H1 (cell line): Measurements from ENCODE around the gene BLTP2. TPM values are rescaled to one million over a fixed set of nuclear protein-coding genes. Genes with fewer than 3 reads are reported as not detected.

Experiments used
- CTCF ChIA-PET: fragments of 300-600 bp; sonication (Branson Sonifier 250); formaldehyde crosslinking; loops from one replicate; lab custom pipeline; 2021; ENCODE audit not compliant: partially characterized antibody; lab: Charles Lee
- POLR2A ChIA-PET: fragments of 300-600 bp; sonication (Branson Sonifier 250); formaldehyde crosslinking; loops from one replicate; lab custom pipeline; 2021; ENCODE audit warnings: inconsistent platforms; ENCODE audit not compliant: partially characterized antibody; lab: Charles Lee
- DNase-seq, 2 experiments: peaks; one replicate each; pipeline versions ENCODE4 v3.0.0 to v3.0.0-alpha.2; 2010 to 2022; ENCODE audit warnings: low spot score in 2 of 2, low read depth in 1 of 2, mixed read lengths in 1 of 2
- FAIRE-seq: peaks from 2 replicates; lab custom pipeline; 2011; peaks lifted over from hg19 to GRCh38; lab: Jason Lieb, UNC
- H2AFZ ChIP-seq: 2 replicates; pipeline ENCODE4 v1.8.1; 2012; ENCODE audit warnings: low read length, inconsistent platforms
- H2AK5ac ChIP-seq: 2 replicates; pipeline ENCODE4 v1.6.1; 2013; ENCODE audit warnings: low read depth, low read length
- H2BK120ac ChIP-seq: replicated peaks from 2 replicates; pipeline ENCODE3; 2013; ENCODE audit warnings: low read depth, low read length, inconsistent platforms
- H2BK12ac ChIP-seq: 2 replicates; pipeline ENCODE4 v1.6.1; 2013; ENCODE audit warnings: low read depth, low read length
- H2BK15ac ChIP-seq: 2 replicates; pipeline ENCODE4 v1.6.1; 2013; ENCODE audit warnings: low read length
- H2BK20ac ChIP-seq: 2 replicates; pipeline ENCODE4 v1.6.1; 2013; ENCODE audit warnings: low read length
- H2BK5ac ChIP-seq: 2 replicates; pipeline ENCODE4 v1.6.1; 2013; ENCODE audit warnings: low read depth, low read length
- H3K14ac ChIP-seq: 2 replicates; pipeline ENCODE4 v1.6.1; 2013; ENCODE audit warnings: inconsistent platforms; ENCODE audit not compliant: insufficient read length
- H3K18ac ChIP-seq: 2 replicates; pipeline ENCODE4 v1.6.1; 2013; ENCODE audit warnings: low read length; ENCODE audit errors: extremely low read depth
- H3K23ac ChIP-seq: 2 replicates; pipeline ENCODE4 v1.6.1; 2013; ENCODE audit warnings: inconsistent platforms; ENCODE audit not compliant: insufficient read length
- H3K23me2 ChIP-seq: 2 replicates; pipeline ENCODE4 v1.6.1; 2013; ENCODE audit warnings: low read depth, low read length
- H3K27ac ChIP-seq: 2 replicates; pipeline ENCODE4 v1.6.1; 2011; ENCODE audit warnings: low read depth, low read length, inconsistent platforms
- H3K27me3 ChIP-seq, 4 experiments: replicated peaks in 1 of 4; 1 replicate in 1 of 4; 2 replicates in 3 of 4; pipeline versions ENCODE4 v1.6.1 to v1.8.1; 2011 to 2013; ENCODE audit warnings: low read length in 3 of 4, mild to moderate bottlenecking in 3 of 4, inconsistent platforms in 2 of 4, mixed read lengths in 2 of 4, moderate library complexity in 1 of 4; ENCODE audit not compliant: control insufficient read depth in 3 of 4, insufficient read depth in 3 of 4; ENCODE audit errors: extremely low read depth in 1 of 4
- H3K36me3 ChIP-seq, 4 experiments: 2 replicates each; pipeline versions ENCODE4 v1.6.1 to v1.8.1; 2011 to 2013; ENCODE audit warnings: mild to moderate bottlenecking in 4 of 4, low read length in 3 of 4, moderate library complexity in 2 of 4, control low read depth in 1 of 4, inconsistent platforms in 1 of 4; ENCODE audit not compliant: insufficient read depth in 4 of 4, control insufficient read depth in 2 of 4
- H3K4ac ChIP-seq: replicated peaks from 2 replicates; pipeline ENCODE3; 2013; ENCODE audit warnings: low read length, low read depth, mixed read lengths, inconsistent platforms; ENCODE audit not compliant: insufficient read length
- H3K4me1 ChIP-seq, 4 experiments: replicated peaks in 1 of 4; 1 replicate in 1 of 4; 2 replicates in 3 of 4; pipeline versions ENCODE4 v1.6.1 to v1.8.1; 2011 to 2013; ENCODE audit warnings: low read length in 3 of 4, inconsistent platforms in 2 of 4, mixed read lengths in 1 of 4; ENCODE audit not compliant: insufficient read depth in 4 of 4, control insufficient read depth in 3 of 4
- H3K4me2 ChIP-seq, 2 experiments: 2 replicates each; pipeline versions ENCODE4 v1.6.1 to v1.8.1; 2011 to 2013; ENCODE audit warnings: low read depth in 2 of 2, low read length in 2 of 2, control low read depth in 1 of 2, inconsistent platforms in 1 of 2, mild to moderate bottlenecking in 1 of 2; ENCODE audit not compliant: insufficient read depth in 1 of 2
- H3K4me3 ChIP-seq, 4 experiments: fragments of 200-600, 300-600 bp in 1 of 4; sonication (generic), shearing (Covaris generic), sonication (Bioruptor Twin) in 1 of 4; 2 replicates each; pipeline versions ENCODE4 v1.5.1 to v1.8.1; 2011 to 2016; ENCODE audit warnings: low read length in 4 of 4, low read depth in 3 of 4, control low read depth in 2 of 4, inconsistent platforms in 2 of 4, mild to moderate bottlenecking in 2 of 4, mixed read lengths in 1 of 4, moderate library complexity in 1 of 4; ENCODE audit not compliant: insufficient read depth in 2 of 4; ENCODE audit errors: extremely low read depth in 1 of 4
- H3K56ac ChIP-seq: replicated peaks from 2 replicates; pipeline ENCODE3; 2013; ENCODE audit warnings: low read depth, mild to moderate bottlenecking, mixed read lengths, low read length, inconsistent platforms; ENCODE audit not compliant: insufficient read length
- H3K79me1 ChIP-seq: 2 replicates; pipeline ENCODE4 v1.6.1; 2013; ENCODE audit warnings: low read depth, low read length, control low read depth
- H3K79me2 ChIP-seq, 2 experiments: 2 replicates each; pipeline versions ENCODE4 v1.6.1 to v1.8.1; 2012 to 2013; ENCODE audit warnings: low read length in 2 of 2, mild to moderate bottlenecking in 2 of 2, inconsistent platforms in 1 of 2; ENCODE audit not compliant: insufficient read depth in 2 of 2, control insufficient read depth in 1 of 2
- H3K9ac ChIP-seq, 4 experiments: replicated peaks in 1 of 4; 1 replicate in 1 of 4; 2 replicates in 3 of 4; pipeline versions ENCODE4 v1.6.1 to v1.8.1; 2011 to 2013; ENCODE audit warnings: low read depth in 3 of 4, low read length in 3 of 4, control low read depth in 2 of 4, mild to moderate bottlenecking in 2 of 4, moderate library complexity in 2 of 4, inconsistent platforms in 1 of 4; ENCODE audit errors: extremely low read depth in 1 of 4
- H3K9me3 ChIP-seq, 2 experiments: 2 replicates each; pipeline versions ENCODE4 v1.6.1 to v1.8.1; 2012 to 2013; ENCODE audit warnings: mild to moderate bottlenecking in 2 of 2, moderate library complexity in 2 of 2, control low read depth in 1 of 2, inconsistent platforms in 1 of 2, low read depth in 1 of 2, low read length in 1 of 2, mixed read lengths in 1 of 2; ENCODE audit not compliant: insufficient read depth in 2 of 2
- H4K20me1 ChIP-seq, 2 experiments: replicated peaks in 1 of 2; 2 replicates each; pipeline versions ENCODE3 to v1.8.1; 2011 to 2013; ENCODE audit warnings: inconsistent platforms in 2 of 2, low read length in 2 of 2, mild to moderate bottlenecking in 1 of 2; ENCODE audit not compliant: insufficient read depth in 2 of 2, control insufficient read depth in 1 of 2
- H4K5ac ChIP-seq: 2 replicates; pipeline ENCODE4 v1.6.1; 2013; ENCODE audit warnings: low read length, low read depth, mixed read lengths, inconsistent platforms; ENCODE audit not compliant: insufficient read length
- H4K8ac ChIP-seq: 2 replicates; pipeline ENCODE4 v1.8.0; 2013; ENCODE audit warnings: mild to moderate bottlenecking, moderate library complexity, low read length, inconsistent platforms; ENCODE audit not compliant: insufficient read depth; ENCODE audit errors: extremely low read depth
- H4K91ac ChIP-seq: replicated peaks from 2 replicates; pipeline ENCODE3; 2013; ENCODE audit warnings: low read length, mixed read lengths, inconsistent platforms; ENCODE audit not compliant: insufficient read length
- ATF2 ChIP-seq: IDR thresholded peaks from 2 replicates; pipeline ENCODE4 v1.6.1; 2012; ENCODE audit warnings: low read length, inconsistent platforms
- BACH1 ChIP-seq: IDR thresholded peaks from 2 replicates; pipeline ENCODE4 v1.6.1; 2012; ENCODE audit warnings: low read length, improper control_type of control experiment
- BCL11A ChIP-seq, 2 experiments: IDR thresholded peaks; one replicate each; pipeline ENCODE4 v1.6.1; 2011; ENCODE audit warnings: low read depth in 2 of 2, low read length in 2 of 2, mild to moderate bottlenecking in 2 of 2
- BRCA1 ChIP-seq: IDR thresholded peaks from 2 replicates; pipeline ENCODE4 v1.6.1; 2012; ENCODE audit warnings: low read depth, low read length, improper control_type of control experiment
- CBX8 ChIP-seq: fragments of 300-800, 300-1000 bp; sonication (generic); IDR thresholded peaks from 2 replicates; pipeline ENCODE4 v1.7.1; 2016; ENCODE audit warnings: low read depth, low read length, borderline replicate concordance
- JUND ChIP-seq: IDR thresholded peaks from 2 replicates; pipeline ENCODE4 v1.6.1; 2011; ENCODE audit warnings: mild to moderate bottlenecking, improper control_type of control experiment, low read length
- KDM4A ChIP-seq: IDR thresholded peaks from one replicate; pipeline ENCODE4 v1.7.1; 2012; ENCODE audit warnings: low read depth, mild to moderate bottlenecking, moderate library complexity, low read length, inconsistent platforms; ENCODE audit not compliant: severe bottlenecking
- NANOG ChIP-seq: IDR thresholded peaks from 2 replicates; pipeline ENCODE4 v1.6.1; 2011; ENCODE audit warnings: low read length, low read depth, mild to moderate bottlenecking, inconsistent platforms; ENCODE audit not compliant: insufficient read depth, poor library complexity, severe bottlenecking
- RBBP5 ChIP-seq: IDR thresholded peaks from 2 replicates; pipeline ENCODE4 v1.7.1; 2012; ENCODE audit warnings: low read depth, mild to moderate bottlenecking, inconsistent platforms, low read length, moderate library complexity, borderline replicate concordance
- RNF2 ChIP-seq: fragments of 200-900, 300-1000 bp; sonication (generic); IDR thresholded peaks from 2 replicates; pipeline ENCODE4 v1.7.1; 2016; ENCODE audit warnings: borderline replicate concordance, low read depth, mild to moderate bottlenecking, antibody characterized with exemption, low read length; ENCODE audit not compliant: poor library complexity, severe bottlenecking; ENCODE audit errors: missing control alignments
- SRF ChIP-seq: IDR thresholded peaks from 2 replicates; pipeline ENCODE4 v1.6.1; 2011; ENCODE audit warnings: mild to moderate bottlenecking, low read depth, low read length, moderate library complexity
- WGBS, 2 experiments: shearing (Covaris generic) in 1 of 2; methylation state at CpG; one replicate each; pipeline versions ENCODE4 v1.1.6 to v1.1.7; 2013 to 2015; ENCODE audit warnings: low lambda C conversion rate in 2 of 2, mixed read lengths in 2 of 2, inconsistent platforms in 1 of 2, low coverage in 1 of 2, missing lambda C conversion rate in 1 of 2; ENCODE audit not compliant: insufficient replicate concordance in 2 of 2, insufficient coverage in 1 of 2, insufficient read length in 1 of 2; ENCODE audit errors: extremely low coverage in 1 of 2, missing lambda C conversion rate in 1 of 2; 5-methylcytosine and 5-hydroxymethylcytosine counted together
- polyA plus RNA-seq, 7 experiments: library from polyadenylated mRNA; depleted of rRNA in 3 of 7; stranded (reverse) in 5 of 7; unstranded in 2 of 7; fragments of >200 nt in 5 of 7; fragments of 200-250 nt in 2 of 7; gene quantifications; 1 replicate in 5 of 7; 2 replicates in 1 of 7; 4 replicates in 1 of 7; pipeline versions ENCODE4 v1.2.1 to v1.2.3, GENCODE V29; 2011 to 2013; ENCODE audit warnings: missing spikeins in 2 of 7, mixed read lengths in 2 of 7
- total RNA-seq: library from RNA; stranded (reverse); fragmentation: NEBNext Ultra II Directional; extraction: Animal tissue kit (Norgen Biotek cat#: 25700); gene quantifications from 2 replicates; pipeline ENCODE4 v1.2.1, GENCODE V29; 2021

The BLTP2 gene
- total and polyA plus RNA-seq, 2 of the 8 experiments (the other 6 are each of a cell fraction or from before 2014, with no cell fraction given): 80.9 to 140 TPM

- H3K9me3 ChIP-seq: no peaks in the 10 kb centered on the region
- H3K9ac ChIP-seq: no peak overlapping the region
- no peak for DNase-seq
- H2AK5ac ChIP-seq: no peak overlapping the region
- H3K27me3 ChIP-seq: no peaks in the 10 kb centered on the region
- POLR2A ChIA-PET: interaction anchor here (0.7 to 14.8 kb wide), 10 partner anchors 16 to 76 kb away, joined by 3 to 163 read pairs (median 4); partner anchors contain the start of genes SDF2 and SUPT6H
- H3K23me2 ChIP-seq: no peaks in the 10 kb centered on the region
- H4K5ac ChIP-seq: no peak overlapping the region
- H4K20me1 ChIP-seq: peaks cover 2 to 6% of the 10 kb centered on the region in 2 experiments
- H3K4ac ChIP-seq: no peak overlapping the region
- no peak overlapping the region for H3K4me2 ChIP-seq
- no peak overlapping the region for H2BK12ac ChIP-seq
- no peak overlapping the region for H4K91ac ChIP-seq
- H3K36me3 ChIP-seq: peaks cover 61 to 89% (median 80%) of the 10 kb centered on the region in 4 experiments
- no peak overlapping the region for H2BK20ac ChIP-seq
- no peak overlapping the region for H4K8ac ChIP-seq
- H3K23ac ChIP-seq: no peak overlapping the region
- CTCF ChIA-PET: interaction anchor here (0.8 to 1.4 kb wide), 2 partner anchors 25 to 52 kb away, joined by 3 read pairs; no protein-coding TSS in a partner anchor
- TF ChIP-seq RBBP5: no peak
- no peak for TF ChIP-seq NANOG
- TF ChIP-seq BACH1: no peak
- TF ChIP-seq BCL11A (IDR thresholded peaks at IDR 0.05; ENCODE audit: low read depth in 2 of 2, low read length in 2 of 2): no peak
- TF ChIP-seq CBX8: no peak
- no peak for TF ChIP-seq RNF2
- no peak for TF ChIP-seq SRF
- no peak for TF ChIP-seq BRCA1
- no peak for TF ChIP-seq KDM4A
- no peak for TF ChIP-seq ATF2
- TF ChIP-seq JUND: no peak
- no peak overlapping the region for H3K4me3 ChIP-seq
- no peaks in the 10 kb centered on the region for H3K4me1 ChIP-seq
- H3K18ac ChIP-seq: no peak overlapping the region
- H3K27ac ChIP-seq: no peak overlapping the region
- H3K79me1 ChIP-seq: 0 out of 2 replicates have a peak, but pooled peaks cover 2% of the 10 kb centered on the region
- 91% methylated on average over 7 of the region's 7 CpGs; no CpG with 5 or more reads in 1 of the 2 experiments for WGBS, 2 experiments
- H2BK120ac ChIP-seq: no peak overlapping the region
- no peak overlapping the region for H2BK15ac ChIP-seq
- H3K56ac ChIP-seq: no peak overlapping the region
- no peak for FAIRE-seq
- H3K79me2 ChIP-seq: no peaks in the 10 kb centered on the region
- no peak overlapping the region for H2BK5ac ChIP-seq
- H3K14ac ChIP-seq: no peak overlapping the region
- no peak overlapping the region for H2AFZ ChIP-seq
Observed at GRCh38 chr17:28616281-28616680, 28.7 kb downstream of the BLTP2 start.
